RWPE2 (cell line): ENCODE results near the gene POC5.

Experiments used
- ATAC-seq: fragments of 200-7000 bp; cut with Tn5 transposase; 3 replicates; pipeline ENCODE4 v1.9.1; 2021; ENCODE audit warnings: low read depth
- DNase-seq: peaks from one replicate; pipeline ENCODE4 v3.0.0-alpha.2; 2020; ENCODE audit warnings: low spot score
- H3K27ac ChIP-seq: fragments of 450-650 bp; 2 replicates; pipeline ENCODE4 v1.5.1; 2017; ENCODE audit warnings: mild to moderate bottlenecking; ENCODE audit not compliant: poor library complexity, severe bottlenecking
- H3K27me3 ChIP-seq: fragments of 250-450 bp; sonication (Bioruptor Pico); 2 replicates; pipeline ENCODE4 v1.5.1; 2021; ENCODE audit warnings: mild to moderate bottlenecking, moderate library complexity; ENCODE audit not compliant: insufficient read depth, poor library complexity, severe bottlenecking
- H3K36me3 ChIP-seq: fragments of 250-450 bp; sonication (Bioruptor Pico); 2 replicates; pipeline ENCODE4 v1.5.1; 2020; ENCODE audit warnings: low read depth, mild to moderate bottlenecking, moderate library complexity
- H3K4me1 ChIP-seq: fragments of 250-450 bp; sonication (Bioruptor Pico); 2 replicates; pipeline ENCODE4 v1.5.1; 2021; ENCODE audit warnings: mild to moderate bottlenecking, moderate library complexity; ENCODE audit not compliant: insufficient read depth, poor library complexity, severe bottlenecking
- H3K4me3 ChIP-seq: fragments of 250-450 bp; sonication (Bioruptor Pico); 2 replicates; pipeline ENCODE4 v1.5.1; 2021; ENCODE audit warnings: mild to moderate bottlenecking, moderate library complexity; ENCODE audit not compliant: severe bottlenecking
- H3K9me3 ChIP-seq: fragments of 250-450 bp; sonication (Bioruptor Pico); 2 replicates; pipeline ENCODE4 v1.5.1; 2021; ENCODE audit warnings: mild to moderate bottlenecking, moderate library complexity; ENCODE audit not compliant: severe bottlenecking
- TF ChIP-seq, protein P1 (sequence below): fragments of 450-650 bp; IDR thresholded peaks from one replicate; pipeline ENCODE4 v1.5.1; 2017; ENCODE audit warnings: mild to moderate bottlenecking, moderate library complexity; ENCODE audit not compliant: poor library complexity, severe bottlenecking

Gene POC5

DNA sequence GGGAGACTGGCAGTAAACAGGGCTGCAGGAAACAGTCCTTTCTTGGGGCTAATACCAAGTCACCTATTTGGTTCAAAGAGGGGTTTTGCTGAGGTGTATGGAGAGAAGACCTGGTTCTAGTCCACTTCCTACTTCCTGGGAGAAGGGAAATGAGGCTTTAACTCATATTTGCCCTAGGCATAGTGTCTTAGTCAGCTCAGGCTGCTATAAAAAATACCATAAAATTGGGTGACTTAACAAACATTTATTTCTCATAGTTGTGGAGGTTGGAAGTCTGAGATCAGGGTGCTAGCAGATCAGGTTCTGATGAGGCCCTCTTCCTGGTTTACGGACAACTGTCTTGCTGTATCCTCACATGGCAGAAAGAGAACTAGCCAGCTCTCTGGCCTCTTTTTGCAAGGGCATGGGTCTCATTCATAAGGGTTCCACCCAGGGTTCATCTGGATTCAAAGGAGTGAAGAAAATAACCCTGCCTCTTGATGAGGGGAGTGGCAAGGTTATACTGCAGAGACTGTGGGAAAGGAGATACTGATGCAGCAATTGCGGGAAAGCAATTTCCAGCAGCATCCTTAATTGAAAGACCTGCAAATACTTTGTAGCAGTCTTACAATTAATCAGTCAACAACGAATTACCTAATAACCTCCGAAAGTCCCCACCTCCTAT lies 65.5 kb downstream of the POC5 start:
- no peak overlapping the region for H3K27ac ChIP-seq
- no peak for DNase-seq
- H3K36me3 ChIP-seq = no peaks in the 10 kb centered on the region

DNA sequence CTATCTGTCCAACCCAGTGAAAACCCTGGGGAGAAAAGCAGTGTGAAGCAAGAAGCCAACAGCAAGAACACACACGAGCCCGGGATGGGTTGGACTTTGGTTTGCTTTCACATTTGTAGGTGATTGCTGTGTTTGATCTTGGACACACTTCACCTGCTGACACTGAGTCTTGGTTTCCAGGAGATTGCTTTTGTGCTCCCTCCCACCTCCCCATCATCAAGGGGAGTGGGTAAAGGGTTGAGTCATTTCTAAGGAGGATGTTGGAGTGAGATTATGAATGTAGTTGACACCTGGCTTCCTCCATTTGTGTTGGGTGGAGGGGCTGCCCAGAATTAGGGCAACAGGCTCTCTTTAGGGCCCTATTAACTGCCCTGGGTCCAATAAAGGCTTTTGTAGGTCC lies 68.5 kb downstream of the POC5 start:
- ATAC-seq (no peak), DNase-seq (no peak)
- H3K9me3 ChIP-seq = no peaks in the 10 kb centered on the region
- H3K4me1 ChIP-seq = no peaks in the 10 kb centered on the region
- no peaks in the 10 kb centered on the region for H3K36me3 ChIP-seq
- H3K27me3 ChIP-seq = no peaks in the 10 kb centered on the region
- no peak overlapping the region for H3K27ac ChIP-seq
- TF ChIP-seq, protein P1, sequence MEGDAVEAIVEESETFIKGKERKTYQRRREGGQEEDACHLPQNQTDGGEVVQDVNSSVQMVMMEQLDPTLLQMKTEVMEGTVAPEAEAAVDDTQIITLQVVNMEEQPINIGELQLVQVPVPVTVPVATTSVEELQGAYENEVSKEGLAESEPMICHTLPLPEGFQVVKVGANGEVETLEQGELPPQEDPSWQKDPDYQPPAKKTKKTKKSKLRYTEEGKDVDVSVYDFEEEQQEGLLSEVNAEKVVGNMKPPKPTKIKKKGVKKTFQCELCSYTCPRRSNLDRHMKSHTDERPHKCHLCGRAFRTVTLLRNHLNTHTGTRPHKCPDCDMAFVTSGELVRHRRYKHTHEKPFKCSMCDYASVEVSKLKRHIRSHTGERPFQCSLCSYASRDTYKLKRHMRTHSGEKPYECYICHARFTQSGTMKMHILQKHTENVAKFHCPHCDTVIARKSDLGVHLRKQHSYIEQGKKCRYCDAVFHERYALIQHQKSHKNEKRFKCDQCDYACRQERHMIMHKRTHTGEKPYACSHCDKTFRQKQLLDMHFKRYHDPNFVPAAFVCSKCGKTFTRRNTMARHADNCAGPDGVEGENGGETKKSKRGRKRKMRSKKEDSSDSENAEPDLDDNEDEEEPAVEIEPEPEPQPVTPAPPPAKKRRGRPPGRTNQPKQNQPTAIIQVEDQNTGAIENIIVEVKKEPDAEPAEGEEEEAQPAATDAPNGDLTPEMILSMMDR = no peak
- no peak overlapping the region for H3K4me3 ChIP-seq

More for the DNA sequence above, 65.5 kb downstream of the POC5 start:
- Histone ChIP-seq H3K4me3 (no peak overlapping the region), H3K4me1 (no peaks in the 10 kb centered on the region), H3K9me3 (no peaks in the 10 kb centered on the region), H3K27me3 (no peaks in the 10 kb centered on the region)
- no peak for ATAC-seq
- TF ChIP-seq, protein P1 = no peak

DNA sequence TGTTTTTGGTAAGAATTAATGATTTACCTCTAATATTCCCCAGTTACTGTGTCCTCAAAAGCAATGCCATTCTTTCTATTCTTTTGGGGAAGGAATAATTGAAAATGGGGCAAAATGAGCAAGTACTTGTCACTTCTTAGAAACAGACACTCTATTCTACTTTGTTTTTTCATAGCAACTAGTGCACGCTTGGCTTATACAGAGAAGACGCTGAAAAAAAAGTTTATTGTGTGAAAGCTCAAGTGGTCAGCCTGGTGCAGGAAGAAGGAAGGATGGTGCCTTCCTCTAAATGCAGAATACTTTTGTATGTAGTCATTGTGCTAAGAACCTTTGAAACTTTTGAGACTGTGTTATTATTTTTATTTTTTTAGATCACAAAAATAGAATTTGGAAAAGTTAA lies 76.4 kb downstream of the POC5 start:
- H3K4me3 ChIP-seq = no peak overlapping the region
- ATAC-seq = no peak

DNA sequence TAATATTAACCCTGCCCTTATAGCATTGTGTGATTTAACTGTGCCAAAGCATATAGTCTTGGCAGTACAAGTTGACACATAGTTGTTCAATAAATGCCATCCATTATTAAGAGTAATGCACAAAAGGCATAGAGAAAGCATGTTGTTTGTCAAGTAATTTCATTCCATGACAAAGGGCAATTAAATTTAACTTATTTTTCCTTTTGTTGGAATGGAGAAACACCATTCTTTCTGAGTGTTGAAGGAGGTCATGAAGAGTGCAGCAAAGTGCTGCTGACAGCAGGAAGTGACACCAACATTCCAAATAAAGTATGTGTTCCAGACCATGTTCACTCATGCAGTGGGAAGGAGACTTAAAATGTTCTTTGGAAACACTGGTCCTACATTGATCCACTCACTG lies 76.8 kb downstream of the POC5 start:
- ATAC-seq (peak; percentile 89), DNase-seq (no peak)
- Histone ChIP-seq H3K27ac (peak overlapping the region; percentile 34), H3K36me3 (no peaks in the 10 kb centered on the region), H3K4me3 (no peak overlapping the region), H3K27me3 (no peaks in the 10 kb centered on the region), H3K9me3 (peaks cover 3% of the 10 kb centered on the region), H3K4me1 (peaks cover 4% of the 10 kb centered on the region)
- TF ChIP-seq, protein P1 = no peak

More for the DNA sequence above, 76.4 kb downstream of the POC5 start:
- no peaks in the 10 kb centered on the region for H3K27me3 ChIP-seq
- no peak for DNase-seq
- no peaks in the 10 kb centered on the region for H3K36me3 ChIP-seq
- peak overlapping the region; percentile 34 for H3K27ac ChIP-seq
- H3K9me3 ChIP-seq = peaks cover 3% of the 10 kb centered on the region
- H3K4me1 ChIP-seq = peaks cover 4% of the 10 kb centered on the region
- TF ChIP-seq, protein P1 = no peak
